ENCODE results near the gene HPN. TPM values are rescaled to one million over a fixed set of nuclear protein-coding genes. Genes with fewer than 3 reads are reported as not detected.

HPN gene
- total RNA-seq, 1 donor: 0.10 TPM

GRCh38 chr19:35029737-35030256, 11.7 kb upstream of the HPN start:
- Histone ChIP-seq H3K4me3 (ENCODE audit: low read length) (no peak overlapping the region), H3K27me3 (ENCODE audit: insufficient read depth, low read length) (peaks cover 17% of the 10 kb centered on the region), H3K4me1 (ENCODE audit: insufficient read depth, low read length) (peaks cover 6% of the 10 kb centered on the region), H3K9me3 (ENCODE audit: low read depth, low read length) (no peaks in the 10 kb centered on the region)

- Histone ChIP-seq H3K4me3 (ENCODE audit: low read length) (no peak within 1 kb of the TSS), H3K27me3 (ENCODE audit: insufficient read depth, low read length) (peaks cover 17% of the 10 kb centered on the region), H3K4me1 (ENCODE audit: insufficient read depth, low read length) (peaks cover 6% of the 10 kb centered on the region), H3K9me3 (ENCODE audit: low read depth, low read length) (no peaks in the 10 kb centered on the region)
Measured at GRCh38 chr19:35030257-35031071, 11.1 kb upstream of the HPN start, which contains the start of gene SCN1B. Gene SCN1B (plus strand): TSS chr19:35030470. CDS start chr19:35030821, 351 bp downstream.

- Histone ChIP-seq H3K9me3 (ENCODE audit: low read depth, low read length) (no peaks in the 10 kb centered on the region), H3K27me3 (ENCODE audit: insufficient read depth, low read length) (peaks cover 17% of the 10 kb centered on the region), H3K4me3 (ENCODE audit: low read length) (no peak overlapping the region), H3K4me1 (ENCODE audit: insufficient read depth, low read length) (peaks cover 6% of the 10 kb centered on the region)
Measured at GRCh38 chr19:35031072-35031881, 10.2 kb upstream of the HPN start.

GRCh38 chr19:35032356-35032865, 9.1 kb upstream of the HPN start:
- Histone ChIP-seq H3K9me3 (ENCODE audit: low read depth, low read length) (no peaks in the 10 kb centered on the region), H3K4me3 (ENCODE audit: low read length) (no peak overlapping the region), H3K27me3 (ENCODE audit: insufficient read depth, low read length) (peaks cover 17% of the 10 kb centered on the region), H3K4me1 (ENCODE audit: insufficient read depth, low read length) (peaks cover 6% of the 10 kb centered on the region)

- Histone ChIP-seq H3K27me3 (ENCODE audit: insufficient read depth, low read length) (peaks cover 17% of the 10 kb centered on the region), H3K4me3 (ENCODE audit: low read length) (no peak overlapping the region), H3K4me1 (ENCODE audit: insufficient read depth, low read length) (peaks cover 13% of the 10 kb centered on the region), H3K9me3 (ENCODE audit: low read depth, low read length) (no peaks in the 10 kb centered on the region)
Measured at GRCh38 chr19:35033067-35034004, 8.2 kb upstream of the HPN start.

GRCh38 chr19:35034005-35034502, 7.5 kb upstream of the HPN start:
- Histone ChIP-seq H3K27me3 (ENCODE audit: insufficient read depth, low read length) (peaks cover 17% of the 10 kb centered on the region), H3K9me3 (ENCODE audit: low read depth, low read length) (no peaks in the 10 kb centered on the region), H3K4me1 (ENCODE audit: insufficient read depth, low read length) (peaks cover 18% of the 10 kb centered on the region)

GRCh38 chr19:35034588-35035382, 6.7 kb upstream of the HPN start:
- Histone ChIP-seq H3K27me3 (ENCODE audit: insufficient read depth, low read length) (peaks cover 16% of the 10 kb centered on the region), H3K4me3 (ENCODE audit: low read length) (no peak overlapping the region), H3K9me3 (ENCODE audit: low read depth, low read length) (no peaks in the 10 kb centered on the region), H3K4me1 (ENCODE audit: insufficient read depth, low read length) (peaks cover 23% of the 10 kb centered on the region)

More at GRCh38 chr19:35034005-35034502, 7.5 kb upstream of the HPN start:
- no peak overlapping the region for H3K4me3 ChIP-seq (ENCODE audit: low read length)

GRCh38 chr19:35037716-35038622, 3.6 kb upstream of the HPN start:
- Histone ChIP-seq H3K27me3 (ENCODE audit: insufficient read depth, low read length) (peaks cover 2% of the 10 kb centered on the region), H3K4me3 (ENCODE audit: low read length) (no peak overlapping the region), H3K9me3 (ENCODE audit: low read depth, low read length) (no peaks in the 10 kb centered on the region), H3K4me1 (ENCODE audit: insufficient read depth, low read length) (peaks cover 36% of the 10 kb centered on the region)

- Histone ChIP-seq H3K4me1 (ENCODE audit: insufficient read depth, low read length) (peaks cover 36% of the 10 kb centered on the region), H3K27me3 (ENCODE audit: insufficient read depth, low read length) (peaks cover 2% of the 10 kb centered on the region), H3K4me3 (ENCODE audit: low read length) (no peak overlapping the region), H3K9me3 (ENCODE audit: low read depth, low read length) (no peaks in the 10 kb centered on the region)
Measured at GRCh38 chr19:35038623-35039512, 2.7 kb upstream of the HPN start.

- H3K4me3 ChIP-seq (ENCODE audit: low read length): no peak overlapping the region
- H3K27me3 ChIP-seq (ENCODE audit: insufficient read depth, low read length): peaks cover 2% of the 10 kb centered on the region
- no peaks in the 10 kb centered on the region for H3K9me3 ChIP-seq (ENCODE audit: low read depth, low read length)
- peaks cover 36% of the 10 kb centered on the region for H3K4me1 ChIP-seq (ENCODE audit: insufficient read depth, low read length)
Measured at GRCh38 chr19:35039881-35040825, 1.4 kb upstream of the HPN start.

GRCh38 chr19:35040826-35041547, 534 bp upstream of the HPN start:
- H3K4me1 ChIP-seq (ENCODE audit: insufficient read depth, low read length): peaks cover 40% of the 10 kb centered on the region
- H3K4me3 ChIP-seq (ENCODE audit: low read length): no peak overlapping the region
- H3K9me3 ChIP-seq (ENCODE audit: low read depth, low read length): no peaks in the 10 kb centered on the region
- peaks cover 2% of the 10 kb centered on the region for H3K27me3 ChIP-seq (ENCODE audit: insufficient read depth, low read length)
